Activated CD4-positive, alpha-beta memory T cell treated with anti-CD3 and anti-CD28 coated beads for 36 hours (primary cell): ENCODE data around the gene PAIP2B. TPM values are rescaled to one million over a fixed set of nuclear protein-coding genes. Genes with fewer than 3 reads are reported as not detected.
"Not testable (repeated sequence)": the region's sequence is repeated elsewhere in the genome, so short reads cannot be mapped to it uniquely, and the experiment has no call there.

Source experiments
- CTCF ChIA-PET: fragments of 350-600 bp; sonication (Branson Sonifier 250); formaldehyde crosslinking; loops from one replicate; lab custom pipeline; 2021; ENCODE audit warnings: antibody characterized with exemption, inconsistent platforms; lab: Charles Lee
- POLR2A ChIA-PET: fragments of 350-600 bp; sonication (Branson Sonifier 250); formaldehyde crosslinking; loops from one replicate; lab custom pipeline; 2021; ENCODE audit warnings: antibody characterized with exemption; lab: Charles Lee
- DNase-seq: peaks from one replicate; pipeline ENCODE4 v3.0.0-alpha.2; 2020
- H3K27ac Mint-ChIP-seq: one replicate; pipeline ENCODE4 v1.8.0; 2021; ENCODE audit warnings: mixed read lengths
- H3K27me3 Mint-ChIP-seq: one replicate; pipeline ENCODE4 v1.8.0; 2021; ENCODE audit warnings: mixed read lengths
- H3K36me3 Mint-ChIP-seq: one replicate; pipeline ENCODE4 v1.8.0; 2021; ENCODE audit warnings: mixed read lengths
- H3K4me1 Mint-ChIP-seq: one replicate; pipeline ENCODE4 v1.8.0; 2021; ENCODE audit warnings: low read depth, mixed read lengths
- H3K4me3 Mint-ChIP-seq: one replicate; pipeline ENCODE4 v1.8.0; 2021; ENCODE audit warnings: mild to moderate bottlenecking, mixed read lengths
- H3K9me3 Mint-ChIP-seq: one replicate; pipeline ENCODE4 v1.8.0; 2021; ENCODE audit warnings: mixed read lengths
- intact Hi-C: fragments of 100-400 bp; cut with micrococcal nuclease; formaldehyde crosslinking; loops from one replicate; pipeline ENCODE4 v1.15.1; 2023
- total RNA-seq, 2 experiments: library from RNA; stranded (reverse); gene quantifications; one replicate each; pipeline ENCODE4 v1.2.3, GENCODE V29; 2021

PAIP2B gene
- total RNA-seq, 2 experiments from 2014 or later = 2.2 TPM

GRCh38 chr2:71178836-71179235, 48.1 kb downstream of the PAIP2B start:
- DNase-seq, POLR2A ChIA-PET, H3K9me3 Mint-ChIP-seq, H3K27me3 Mint-ChIP-seq, H3K36me3 Mint-ChIP-seq, H3K4me3 Mint-ChIP-seq, CTCF ChIA-PET, intact Hi-C loops, H3K27ac Mint-ChIP-seq, H3K4me1 Mint-ChIP-seq: not testable (repeated sequence)

- DNase-seq = no peak
- Mint-ChIP-seq H3K9me3 (no peaks in the 10 kb centered on the region), H3K4me1 (peaks cover 3% of the 10 kb centered on the region), H3K27me3 (peaks cover 2% of the 10 kb centered on the region), H3K4me3 (no peak overlapping the region), H3K36me3 (no peaks in the 10 kb centered on the region), H3K27ac (no peak overlapping the region)
- ChIA-PET CTCF (no interaction called here), POLR2A (no interaction called here)
- intact Hi-C loops = no loop called here
These were observed 52.7 kb downstream of the PAIP2B start for GRCh38 chr2:71174207-71174606.

- peaks cover 2% of the 10 kb centered on the region for H3K27me3 Mint-ChIP-seq
- ChIA-PET CTCF (no interaction called here), POLR2A (no interaction called here)
- H3K4me3 Mint-ChIP-seq = no peak overlapping the region
- intact Hi-C loops = no loop called here
- no peak for DNase-seq
- no peaks in the 10 kb centered on the region for H3K36me3 Mint-ChIP-seq
- H3K4me1 Mint-ChIP-seq = peaks cover 3% of the 10 kb centered on the region
- H3K9me3 Mint-ChIP-seq = no peaks in the 10 kb centered on the region
- H3K27ac Mint-ChIP-seq = no peak overlapping the region
These were observed 53.8 kb downstream of the PAIP2B start for GRCh38 chr2:71173096-71173495.

- Mint-ChIP-seq H3K36me3 (no peaks in the 10 kb centered on the region), H3K4me3 (no peak overlapping the region), H3K27me3 (peaks cover 3% of the 10 kb centered on the region), H3K27ac (no peak overlapping the region), H3K9me3 (no peaks in the 10 kb centered on the region), H3K4me1 (peaks cover 3% of the 10 kb centered on the region)
- CTCF ChIA-PET = no interaction called here
- POLR2A ChIA-PET = no interaction called here
- peak; percentile 25 for DNase-seq
- intact Hi-C loops = no loop called here
These were observed 60.1 kb downstream of the PAIP2B start for GRCh38 chr2:71166812-71167211.

- H3K4me1 Mint-ChIP-seq = no peaks in the 10 kb centered on the region
- H3K9me3 Mint-ChIP-seq = no peaks in the 10 kb centered on the region
- peaks cover 5% of the 10 kb centered on the region for H3K27me3 Mint-ChIP-seq
- intact Hi-C loops = loop anchor here (1.0 to 10.0 kb wide), 2 partner anchors 138 to 353 kb away; no protein-coding TSS in a partner anchor
- H3K4me3 Mint-ChIP-seq = no peak overlapping the region
- no peak overlapping the region for H3K27ac Mint-ChIP-seq
- H3K36me3 Mint-ChIP-seq = no peaks in the 10 kb centered on the region
- ChIA-PET CTCF (interaction anchor here (0.8 to 3.8 kb wide), 8 partner anchors 13 to 353 kb away, joined by 3 to 21 read pairs (median 5); partner anchors contain the start of gene ZNF638), POLR2A (no interaction called here)
- DNase-seq = peak; percentile 66
These were observed 69.6 kb downstream of the PAIP2B start for GRCh38 chr2:71157124-71157793.

- ChIA-PET CTCF (interaction anchor here (0.8 to 3.8 kb wide), 7 partner anchors 12 to 354 kb away, joined by 3 to 21 read pairs (median 5); partner anchors contain the start of gene ZNF638), POLR2A (no interaction called here)
- intact Hi-C loops = loop anchor here (10.0 kb wide), 1 partner anchor 138 kb away; no protein-coding TSS in a partner anchor
- Mint-ChIP-seq H3K4me3 (no peak overlapping the region), H3K4me1 (no peaks in the 10 kb centered on the region), H3K36me3 (no peaks in the 10 kb centered on the region), H3K9me3 (no peaks in the 10 kb centered on the region), H3K27ac (no peak overlapping the region), H3K27me3 (peaks cover 5% of the 10 kb centered on the region)
- no peak for DNase-seq
These were observed 70.3 kb downstream of the PAIP2B start for GRCh38 chr2:71156573-71156972.

GRCh38 chr2:71155846-71156245, 71.1 kb downstream of the PAIP2B start:
- H3K27ac Mint-ChIP-seq = no peak overlapping the region
- POLR2A ChIA-PET = no interaction called here
- H3K4me1 Mint-ChIP-seq = no peaks in the 10 kb centered on the region
- H3K9me3 Mint-ChIP-seq = no peaks in the 10 kb centered on the region
- CTCF ChIA-PET = interaction anchor here (0.7 to 3.8 kb wide), 9 partner anchors 12 to 176 kb away, joined by 3 to 21 read pairs (median 3); partner anchors contain the start of gene ZNF638
- peaks cover 5% of the 10 kb centered on the region for H3K27me3 Mint-ChIP-seq
- no peaks in the 10 kb centered on the region for H3K36me3 Mint-ChIP-seq
- H3K4me3 Mint-ChIP-seq = no peak overlapping the region
- no peak for DNase-seq
- intact Hi-C loops = loop anchor here (2.0 to 10.0 kb wide), 2 partner anchors 107 to 139 kb away; no protein-coding TSS in a partner anchor

GRCh38 chr2:71154798-71155197, 72.1 kb downstream of the PAIP2B start:
- peaks cover 5% of the 10 kb centered on the region for H3K27me3 Mint-ChIP-seq
- H3K27ac Mint-ChIP-seq = no peak overlapping the region
- H3K36me3 Mint-ChIP-seq = peaks cover 2% of the 10 kb centered on the region
- no peaks in the 10 kb centered on the region for H3K4me1 Mint-ChIP-seq
- CTCF ChIA-PET = interaction anchor here (0.6 to 3.8 kb wide), 9 partner anchors 10 to 355 kb away, joined by 3 to 21 read pairs (median 5); partner anchors contain the start of gene ZNF638
- peak; percentile 54 for DNase-seq
- no peaks in the 10 kb centered on the region for H3K9me3 Mint-ChIP-seq
- POLR2A ChIA-PET = no interaction called here
- H3K4me3 Mint-ChIP-seq = no peak overlapping the region
- intact Hi-C loops = loop anchor here (2.0 to 10.0 kb wide), 2 partner anchors 106 to 140 kb away; no protein-coding TSS in a partner anchor

GRCh38 chr2:71154279-71154678, 72.6 kb downstream of the PAIP2B start:
- intact Hi-C loops = loop anchor here (2.0 to 10.0 kb wide), 2 partner anchors 105 to 141 kb away; no protein-coding TSS in a partner anchor
- no peak overlapping the region for H3K27ac Mint-ChIP-seq
- no peak overlapping the region for H3K4me3 Mint-ChIP-seq
- peaks cover 5% of the 10 kb centered on the region for H3K27me3 Mint-ChIP-seq
- CTCF ChIA-PET = interaction anchor here (1.2 to 3.8 kb wide), 6 partner anchors 10 to 356 kb away, joined by 3 to 21 read pairs (median 6); partner anchors contain the start of gene ZNF638
- no peak for DNase-seq
- no peaks in the 10 kb centered on the region for H3K9me3 Mint-ChIP-seq
- POLR2A ChIA-PET = no interaction called here
- H3K4me1 Mint-ChIP-seq = no peaks in the 10 kb centered on the region
- H3K36me3 Mint-ChIP-seq = peaks cover 5% of the 10 kb centered on the region

- H3K4me3 Mint-ChIP-seq = no peak overlapping the region
- H3K9me3 Mint-ChIP-seq = no peaks in the 10 kb centered on the region
- H3K27ac Mint-ChIP-seq = no peak overlapping the region
- intact Hi-C loops = loop anchor here (2.0 to 10.0 kb wide), 2 partner anchors 105 to 141 kb away; no protein-coding TSS in a partner anchor
- H3K27me3 Mint-ChIP-seq = peaks cover 5% of the 10 kb centered on the region
- ChIA-PET POLR2A (no interaction called here), CTCF (interaction anchor here (1.4 to 3.4 kb wide), 4 partner anchors 10 to 357 kb away, joined by 3 to 17 read pairs (median 6); no protein-coding TSS in a partner anchor)
- H3K4me1 Mint-ChIP-seq = no peaks in the 10 kb centered on the region
- no peak for DNase-seq
- peaks cover 8% of the 10 kb centered on the region for H3K36me3 Mint-ChIP-seq
These were observed 73.2 kb downstream of the PAIP2B start for GRCh38 chr2:71153585-71154224.

- intact Hi-C loops = loop anchor here (10.0 kb wide), 1 partner anchor 143 kb away; no protein-coding TSS in a partner anchor
- ChIA-PET CTCF (no interaction called here), POLR2A (no interaction called here)
- H3K9me3 Mint-ChIP-seq = no peaks in the 10 kb centered on the region
- H3K36me3 Mint-ChIP-seq = peaks cover 22% of the 10 kb centered on the region
- H3K4me1 Mint-ChIP-seq = no peaks in the 10 kb centered on the region
- DNase-seq = no peak
- no peak overlapping the region for H3K4me3 Mint-ChIP-seq
- no peak overlapping the region for H3K27ac Mint-ChIP-seq
- no peaks in the 10 kb centered on the region for H3K27me3 Mint-ChIP-seq
These were observed 75.3 kb downstream of the PAIP2B start for GRCh38 chr2:71151620-71152019.
